GM19035 (cell line): ENCODE results near the gene NCDN.
"Not testable (repeated sequence)": the region's sequence is repeated elsewhere in the genome, so short reads cannot be mapped to it uniquely, and the experiment has no call there.

Experiments
- ATAC-seq: cut with Tn5 transposase; IDR thresholded peaks from one replicate; pipeline ENCODE4 v1.9.1; 2021; ENCODE audit not compliant: unreplicated experiment

Gene NCDN

DNA sequence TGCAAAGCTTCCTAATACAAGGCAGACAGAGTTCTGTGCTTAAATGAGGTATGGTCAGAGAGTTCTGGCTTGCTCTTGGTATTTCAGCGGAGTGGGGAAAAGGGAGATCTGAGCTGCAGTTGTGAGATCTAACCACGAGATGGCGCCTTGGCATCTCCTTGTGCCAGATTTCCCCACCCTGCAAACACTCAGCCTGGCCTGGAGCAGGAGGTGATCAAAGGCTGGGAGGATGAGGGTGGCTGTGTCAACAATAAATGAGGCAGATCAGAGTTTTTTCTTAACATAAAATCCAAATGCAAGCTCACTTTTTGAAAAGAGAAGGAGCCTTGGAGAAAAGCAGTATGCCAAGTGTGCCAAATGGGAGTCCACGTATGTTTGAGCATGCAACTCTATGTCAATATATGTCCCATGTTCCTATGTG is 11.4 kb downstream of the NCDN start:
- ATAC-seq: no peak

DNA sequence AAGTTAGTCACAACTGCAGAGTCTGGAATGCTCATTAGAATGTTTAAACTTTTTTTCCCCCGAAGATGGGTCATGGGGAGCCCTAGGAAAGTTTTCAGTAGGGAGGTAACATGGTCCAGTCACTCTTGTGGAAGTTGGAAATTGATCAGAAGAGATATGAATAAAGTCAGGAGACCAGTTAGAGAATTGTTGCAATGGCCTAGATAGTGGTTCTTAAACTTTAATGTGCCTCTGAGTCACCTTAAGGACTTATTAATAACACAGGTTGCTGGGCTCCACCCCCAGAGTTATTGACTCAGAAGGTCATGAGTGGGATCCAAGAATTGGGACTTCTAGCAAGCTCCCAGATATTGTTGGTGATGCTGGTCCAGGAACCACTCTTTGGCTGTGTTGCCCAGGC is 12.3 kb downstream of the NCDN start:
- ATAC-seq: no peak

DNA sequence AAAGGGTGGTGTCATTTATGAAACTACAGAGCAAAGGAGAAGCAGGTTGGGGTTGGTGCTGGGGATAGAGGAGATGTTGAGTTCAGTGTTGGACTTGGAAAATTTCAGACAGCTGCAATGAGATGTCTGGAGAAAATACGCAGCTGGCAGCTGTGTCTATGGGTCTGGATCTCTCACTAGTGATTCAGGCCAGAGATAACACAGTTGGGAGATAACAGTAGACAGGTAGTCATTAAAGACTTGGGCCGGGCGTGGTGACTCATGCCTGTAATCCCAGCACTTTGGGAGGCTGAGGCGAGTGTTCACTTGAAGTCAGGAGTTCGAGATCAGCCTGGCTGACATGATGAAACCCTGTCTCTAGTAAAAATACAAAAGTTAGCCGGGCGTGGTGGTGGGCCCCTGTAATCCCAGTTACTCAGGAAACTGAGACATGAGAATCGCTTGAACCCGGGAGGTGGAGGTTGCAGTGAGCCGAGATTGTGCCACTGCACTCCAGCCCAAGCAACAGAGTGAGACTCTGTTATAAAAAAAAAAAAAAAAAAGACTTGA is 13.1 kb downstream of the NCDN start:
- ATAC-seq: no peak

DNA sequence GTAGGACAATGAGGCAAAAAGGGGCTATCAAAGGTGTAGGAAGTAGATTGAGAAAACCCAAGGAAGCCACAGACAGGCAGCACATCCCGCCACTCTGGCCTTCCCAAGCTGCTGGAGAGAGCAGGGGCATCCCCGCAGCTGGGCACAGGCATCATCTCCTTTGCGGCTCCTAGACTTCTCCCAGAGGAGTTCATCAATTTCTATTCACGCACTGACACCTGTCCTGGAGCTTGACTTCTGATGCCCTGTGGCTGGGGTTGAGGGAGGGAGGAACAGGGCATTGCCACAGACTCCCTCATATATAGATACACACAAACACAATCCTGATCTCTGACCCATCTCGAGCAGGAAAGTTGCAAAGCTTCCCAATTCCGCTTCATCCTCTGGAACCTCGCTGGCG is 13.7 kb downstream of the NCDN start:
- ATAC-seq: no peak

DNA sequence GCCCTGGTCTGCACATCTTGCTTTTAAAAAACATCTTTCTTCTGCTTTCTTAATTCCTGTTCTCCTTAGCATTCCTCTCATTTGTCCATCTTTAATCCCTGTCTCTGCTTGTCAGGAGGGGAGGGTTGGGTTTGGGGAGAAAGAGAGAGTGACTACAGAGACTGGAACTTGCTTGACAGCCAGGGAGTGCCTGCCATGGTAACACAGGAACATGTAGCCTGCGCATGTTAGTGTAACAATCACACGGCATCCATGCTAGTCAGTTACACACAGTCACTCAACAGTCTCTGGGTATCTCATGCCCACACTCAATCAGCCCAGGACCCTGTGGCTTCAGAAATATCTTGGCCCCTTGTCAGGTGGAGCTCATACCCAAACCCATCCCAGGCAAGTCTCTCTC is 14.7 kb downstream of the NCDN start:
- ATAC-seq: no peak

DNA sequence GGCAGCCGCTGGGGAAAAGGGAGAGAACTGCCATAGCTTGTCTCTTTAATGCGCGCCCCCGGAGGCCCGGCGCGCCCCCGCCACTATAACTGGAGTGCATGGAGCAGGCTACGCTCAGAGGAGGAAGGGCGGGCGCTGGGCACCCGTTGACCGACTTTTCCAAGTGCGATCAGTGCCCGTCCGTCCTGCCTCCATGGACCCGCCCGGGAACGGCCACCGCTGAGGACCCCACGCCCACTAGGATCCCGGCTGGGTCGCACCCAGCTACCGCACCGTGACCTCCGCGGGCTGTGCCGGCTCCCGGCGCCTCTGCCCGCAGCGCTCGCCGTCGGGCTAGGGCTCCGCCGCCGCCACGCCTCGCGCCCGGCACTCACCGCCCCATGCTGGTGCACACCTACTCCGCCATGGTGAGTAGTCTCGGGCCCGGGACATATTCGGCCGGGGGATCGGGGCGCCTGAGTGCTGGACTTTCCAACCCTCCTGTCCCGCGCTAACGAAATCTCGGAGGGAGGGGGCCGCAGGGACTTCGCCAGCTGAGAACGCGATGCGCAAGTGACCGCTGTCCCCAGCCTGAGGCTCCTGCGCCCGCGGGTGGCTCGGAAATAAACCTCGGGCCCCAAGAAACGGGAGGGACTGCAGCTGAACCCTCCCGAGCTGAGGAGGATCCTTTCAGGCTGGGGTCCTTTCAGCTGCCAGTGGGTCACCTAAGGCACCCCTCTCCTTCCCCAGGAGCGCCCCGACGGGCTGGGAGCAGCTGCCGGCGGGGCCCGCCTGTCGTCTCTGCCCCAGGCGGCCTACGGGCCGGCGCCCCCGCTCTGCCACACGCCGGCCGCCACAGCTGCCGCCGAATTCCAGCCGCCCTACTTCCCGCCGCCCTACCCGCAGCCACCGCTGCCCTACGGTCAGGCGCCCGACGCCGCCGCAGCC is 15.9 kb downstream of the NCDN start, which contains the start of gene TFAP2E:
Gene TFAP2E (plus strand): TSS at position 117 of the 927 bp plus-strand sequence. CDS start 264 bp downstream, at position 381.
- ATAC-seq: no peak

DNA sequence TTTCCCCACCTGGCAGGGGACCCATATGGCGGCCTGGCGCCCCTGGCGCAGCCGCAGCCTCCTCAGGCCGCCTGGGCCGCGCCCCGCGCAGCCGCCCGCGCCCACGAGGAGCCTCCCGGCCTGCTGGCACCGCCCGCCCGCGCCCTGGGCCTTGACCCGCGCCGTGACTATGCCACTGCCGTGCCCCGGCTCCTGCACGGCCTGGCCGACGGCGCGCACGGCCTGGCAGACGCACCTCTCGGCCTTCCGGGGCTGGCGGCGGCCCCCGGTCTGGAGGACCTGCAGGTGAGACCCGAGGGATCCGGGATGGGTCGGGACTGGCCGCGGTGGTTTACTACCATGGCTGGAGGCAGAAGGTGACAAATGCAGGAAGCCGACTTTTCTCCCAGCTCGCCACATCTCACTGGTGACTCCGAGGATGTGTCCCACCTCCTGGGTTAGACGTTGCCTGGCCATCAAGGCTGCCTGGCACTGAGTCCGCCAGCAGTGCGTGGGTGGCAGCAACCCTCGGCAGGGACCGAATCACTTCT is 16.6 kb downstream of the NCDN start:
- no peak for ATAC-seq

DNA sequence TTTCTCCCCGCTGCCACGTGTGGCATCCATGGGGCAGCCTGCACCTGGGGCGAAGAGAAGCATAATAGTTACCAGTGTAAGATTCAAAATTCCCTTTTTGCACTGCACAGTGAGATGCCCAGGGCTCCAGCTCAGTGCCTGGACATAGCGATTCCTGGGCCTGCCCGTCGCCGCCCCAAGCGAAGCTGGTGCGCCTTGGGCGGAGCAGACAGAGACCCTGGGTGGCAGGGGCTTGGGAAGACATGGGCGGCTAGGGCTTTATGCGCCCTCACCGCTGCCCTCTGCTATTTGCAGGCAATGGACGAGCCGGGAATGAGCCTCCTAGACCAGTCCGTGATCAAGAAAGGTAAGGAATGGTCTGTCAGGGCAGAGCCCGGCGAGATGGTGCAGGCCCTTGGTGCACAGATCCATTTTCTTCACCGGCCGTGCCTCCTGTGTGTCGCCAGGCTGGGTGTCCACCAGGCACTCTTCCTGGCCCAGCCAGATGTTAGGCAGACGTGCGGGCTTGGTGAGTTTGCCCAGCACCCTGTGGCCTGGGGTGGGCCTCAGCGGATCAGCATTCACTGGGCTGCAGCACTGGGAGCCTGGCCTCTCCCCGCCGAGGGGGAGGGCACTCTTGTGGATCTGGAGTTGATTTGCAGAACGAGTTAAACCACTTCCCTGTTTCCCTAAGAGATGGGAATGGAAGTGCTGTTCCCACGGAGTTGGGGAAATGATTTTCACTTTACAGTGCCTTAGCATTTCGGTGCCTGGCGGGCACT is 17.2 kb downstream of the NCDN start:
- ATAC-seq: no peak

DNA sequence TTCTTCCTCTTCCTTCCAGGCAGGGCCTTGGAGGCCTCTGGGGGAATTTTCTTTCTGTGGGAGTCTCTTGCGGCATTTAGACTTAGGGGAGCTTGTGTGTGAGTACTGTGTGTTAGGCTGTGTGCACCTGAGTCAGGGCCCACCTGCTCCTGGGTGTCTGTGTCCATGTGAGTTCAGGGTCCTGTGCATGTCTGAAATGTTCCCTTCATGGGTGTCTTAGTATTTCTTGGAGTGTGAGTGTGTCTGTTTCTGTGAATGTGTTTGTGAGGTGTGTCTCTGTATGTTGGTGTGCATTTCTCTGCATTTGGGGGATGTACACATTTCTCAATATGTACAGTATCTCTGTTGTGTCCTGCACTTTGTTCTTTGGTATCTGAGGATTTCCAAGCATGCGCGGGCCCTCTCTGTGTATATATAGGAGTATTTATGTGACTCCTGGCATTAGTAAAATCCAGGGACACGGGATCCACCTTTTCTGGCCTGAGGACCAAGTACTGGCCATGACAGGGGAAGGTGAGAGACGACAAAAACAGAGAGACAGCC is 17.9 kb downstream of the NCDN start:
- ATAC-seq: no peak

DNA sequence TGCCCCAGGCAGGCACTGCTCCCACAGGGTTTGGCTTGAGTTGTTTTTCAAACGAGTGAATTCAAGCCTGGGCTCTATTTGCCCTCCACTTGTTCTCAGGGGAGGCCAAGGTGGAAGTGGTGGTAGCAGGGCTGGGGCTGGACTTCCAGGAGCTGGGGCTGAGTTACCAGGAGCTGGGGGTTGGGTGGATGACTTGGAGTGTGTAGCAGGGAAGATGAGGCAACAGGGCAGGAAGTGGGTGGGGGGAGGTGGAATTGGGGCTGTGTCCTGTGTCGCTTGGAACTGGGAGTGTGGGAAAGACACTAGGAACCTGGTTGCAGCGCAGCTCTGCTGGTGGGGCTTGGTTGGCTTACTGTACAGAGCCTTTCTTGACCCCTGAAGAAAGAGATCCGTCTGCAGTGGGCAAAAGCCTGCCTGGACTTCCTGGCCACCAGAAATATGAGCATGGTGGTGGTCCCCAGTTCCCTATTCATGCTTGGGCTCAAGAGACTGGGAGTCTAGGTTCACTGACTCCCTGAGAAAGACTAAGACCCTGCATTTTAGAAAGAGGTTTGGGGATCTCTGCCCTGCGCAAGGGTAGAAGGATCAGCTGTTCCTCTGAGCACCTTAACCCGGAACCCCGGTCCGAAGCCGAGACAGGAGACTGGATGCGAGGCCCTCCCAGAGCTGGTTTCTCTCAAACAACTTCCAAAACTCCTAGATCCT is 18.6 kb downstream of the NCDN start:
- ATAC-seq: no peak

DNA sequence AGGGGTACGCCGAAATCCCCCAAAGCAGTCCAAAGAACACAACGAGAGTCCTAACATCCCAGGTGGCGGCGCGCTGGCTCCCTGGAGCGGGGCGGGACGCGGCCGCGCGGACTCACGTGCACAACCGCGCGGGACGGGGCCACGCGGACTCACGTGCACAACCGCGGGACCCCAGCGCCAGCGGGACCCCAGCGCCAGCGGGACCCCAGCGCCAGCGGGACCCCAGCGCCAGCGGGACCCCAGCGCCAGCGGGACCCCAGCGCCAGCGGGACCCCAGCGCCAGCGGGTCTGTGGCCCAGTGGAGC is 19.1 kb downstream of the NCDN start:
- ATAC-seq: not testable (repeated sequence)

DNA sequence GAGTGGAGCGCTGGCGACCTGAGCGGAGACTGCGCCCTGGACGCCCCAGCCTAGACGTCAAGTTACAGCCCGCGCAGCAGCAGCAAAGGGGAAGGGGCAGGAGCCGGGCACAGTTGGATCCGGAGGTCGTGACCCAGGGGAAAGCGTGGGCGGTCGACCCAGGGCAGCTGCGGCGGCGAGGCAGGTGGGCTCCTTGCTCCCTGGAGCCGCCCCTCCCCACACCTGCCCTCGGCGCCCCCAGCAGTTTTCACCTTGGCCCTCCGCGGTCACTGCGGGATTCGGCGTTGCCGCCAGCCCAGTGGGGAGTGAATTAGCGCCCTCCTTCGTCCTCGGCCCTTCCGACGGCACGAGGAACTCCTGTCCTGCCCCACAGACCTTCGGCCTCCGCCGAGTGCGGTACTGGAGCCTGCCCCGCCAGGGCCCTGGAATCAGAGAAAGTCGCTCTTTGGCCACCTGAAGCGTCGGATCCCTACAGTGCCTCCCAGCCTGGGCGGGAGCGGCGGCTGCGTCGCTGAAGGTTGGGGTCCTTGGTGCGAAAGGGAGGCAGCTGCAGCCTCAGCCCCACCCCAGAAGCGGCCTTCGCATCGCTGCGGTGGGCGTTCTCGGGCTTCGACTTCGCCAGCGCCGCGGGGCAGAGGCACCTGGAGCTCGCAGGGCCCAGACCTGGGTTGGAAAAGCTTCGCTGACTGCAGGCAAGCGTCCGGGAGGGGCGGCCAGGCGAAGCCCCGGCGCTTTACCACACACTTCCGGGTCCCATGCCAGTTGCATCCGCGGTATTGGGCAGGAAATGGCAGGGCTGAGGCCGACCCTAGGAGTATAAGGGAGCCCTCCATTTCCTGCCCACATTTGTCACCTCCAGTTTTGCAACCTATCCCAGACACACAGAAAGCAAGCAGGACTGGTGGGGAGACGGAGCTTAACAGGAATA is 19.7 kb downstream of the NCDN start:
- ATAC-seq: no peak

DNA sequence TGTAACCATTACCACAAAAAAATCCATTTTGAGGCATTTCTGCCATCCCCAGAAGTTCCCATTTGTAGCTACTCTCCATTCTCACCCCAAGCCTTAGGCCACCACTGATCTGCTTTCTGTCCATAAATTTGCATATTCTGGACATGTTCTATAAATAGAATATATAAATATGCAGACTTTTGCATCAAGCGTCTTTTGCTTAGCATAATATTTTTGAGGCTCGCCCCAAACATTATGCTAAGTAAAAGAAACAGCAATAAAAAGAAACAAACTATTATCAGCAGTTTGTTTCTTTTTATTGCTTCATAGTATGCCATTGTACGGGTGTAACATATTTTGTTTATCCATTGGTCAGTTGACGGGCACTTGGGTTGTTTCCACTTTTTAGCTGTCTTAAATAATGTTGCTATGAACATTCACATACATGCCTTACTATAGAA is 23.4 kb downstream of the NCDN start:
- no peak for ATAC-seq

DNA sequence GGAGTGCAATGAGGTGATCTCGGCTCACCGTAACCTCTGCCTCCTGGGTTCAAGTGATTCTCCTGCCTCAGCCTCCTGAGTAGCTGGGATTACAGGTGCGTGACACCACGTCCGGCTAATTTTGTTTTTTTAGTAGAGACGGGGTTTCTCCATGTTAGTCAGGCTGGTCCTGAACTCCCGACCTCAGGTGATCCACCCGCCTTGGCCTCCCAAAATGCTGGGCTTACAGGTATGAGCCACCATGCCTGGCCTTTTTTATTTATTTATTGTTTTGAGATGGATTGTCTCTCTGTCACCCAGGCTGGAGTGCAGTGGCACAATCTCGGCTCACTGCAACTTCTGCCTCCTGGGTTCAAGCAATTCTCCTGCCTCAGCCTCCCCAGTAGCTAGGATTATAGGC is 24.0 kb downstream of the NCDN start:
- not testable (repeated sequence) for ATAC-seq

DNA sequence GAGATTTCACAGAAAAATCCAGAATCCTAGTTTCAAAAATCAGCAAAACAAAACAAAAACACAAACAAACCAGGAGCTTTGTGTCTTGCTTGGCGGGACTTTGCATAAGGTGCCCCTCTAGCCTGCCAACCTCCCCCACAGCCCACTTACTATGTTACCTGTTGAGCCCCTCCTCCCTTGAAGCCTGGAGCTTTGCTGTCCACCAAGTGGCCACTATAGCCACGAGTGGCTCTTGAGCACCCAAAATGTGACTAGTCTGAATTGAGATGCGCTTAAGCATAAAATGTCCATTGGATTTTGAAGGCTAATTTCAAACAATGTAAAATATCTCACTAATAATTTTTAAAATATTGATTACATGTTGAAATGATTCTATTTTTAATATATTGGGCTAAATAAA is 27.7 kb downstream of the NCDN start:
- no peak for ATAC-seq

DNA sequence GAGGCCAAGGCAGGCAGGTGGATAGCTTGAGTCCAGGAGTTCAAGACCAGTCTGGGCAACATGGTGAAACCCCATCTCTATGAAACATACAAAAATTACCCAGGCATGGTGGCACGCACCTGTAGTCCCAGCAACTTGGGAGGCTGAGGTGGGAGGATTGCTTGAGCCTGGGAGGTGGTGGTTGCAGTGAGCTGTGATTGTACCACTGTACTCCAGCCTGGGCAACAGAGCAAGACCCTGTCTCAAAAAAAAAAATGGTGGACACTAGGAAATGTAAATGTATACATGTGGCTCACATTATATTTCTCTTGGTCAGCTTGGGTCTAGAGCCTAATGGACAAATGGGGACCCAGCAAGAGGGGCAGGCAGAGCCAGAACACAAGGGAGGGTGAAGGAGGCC is 28.2 kb downstream of the NCDN start:
- ATAC-seq: not testable (repeated sequence)

DNA sequence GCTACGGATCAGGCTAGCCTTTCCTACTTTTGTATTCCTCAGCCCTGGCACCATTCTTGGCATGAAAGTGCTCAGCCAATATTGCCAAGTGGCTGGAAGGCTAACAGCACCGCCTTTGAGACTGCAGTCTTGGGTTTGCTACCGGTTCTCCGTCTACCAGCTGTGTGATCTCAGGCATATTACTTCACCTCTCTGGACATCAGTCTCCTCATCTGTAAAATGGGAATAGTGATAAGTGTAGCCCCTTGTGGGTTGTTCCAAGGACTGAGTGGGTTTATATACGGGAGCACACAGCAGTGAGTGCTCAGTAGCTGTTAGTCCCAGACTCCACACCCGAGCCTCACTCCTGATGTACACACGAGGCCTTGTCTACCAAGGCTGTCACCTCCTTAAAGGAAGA is 29.2 kb downstream of the NCDN start:
- no peak for ATAC-seq

DNA sequence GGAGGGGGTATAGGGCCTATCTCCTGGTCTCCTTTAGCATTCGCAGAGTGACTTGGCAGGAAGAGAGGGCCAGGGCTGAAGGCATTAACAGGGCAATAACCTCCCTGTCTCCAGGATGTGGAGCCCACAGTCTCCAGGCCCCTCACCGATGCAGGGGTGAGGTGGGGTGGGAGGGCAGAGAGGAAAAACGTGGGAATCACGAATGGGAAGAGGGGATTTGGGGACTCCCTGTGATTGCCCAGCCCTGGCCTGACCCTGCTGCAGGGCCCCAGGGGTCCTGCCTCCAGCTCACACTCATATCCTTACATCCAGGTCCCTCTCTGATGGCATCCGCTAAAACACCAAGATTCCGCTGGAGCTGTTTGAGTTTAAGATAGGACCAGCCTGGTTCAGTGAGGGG is 30.1 kb downstream of the NCDN start:
- no peak for ATAC-seq

DNA sequence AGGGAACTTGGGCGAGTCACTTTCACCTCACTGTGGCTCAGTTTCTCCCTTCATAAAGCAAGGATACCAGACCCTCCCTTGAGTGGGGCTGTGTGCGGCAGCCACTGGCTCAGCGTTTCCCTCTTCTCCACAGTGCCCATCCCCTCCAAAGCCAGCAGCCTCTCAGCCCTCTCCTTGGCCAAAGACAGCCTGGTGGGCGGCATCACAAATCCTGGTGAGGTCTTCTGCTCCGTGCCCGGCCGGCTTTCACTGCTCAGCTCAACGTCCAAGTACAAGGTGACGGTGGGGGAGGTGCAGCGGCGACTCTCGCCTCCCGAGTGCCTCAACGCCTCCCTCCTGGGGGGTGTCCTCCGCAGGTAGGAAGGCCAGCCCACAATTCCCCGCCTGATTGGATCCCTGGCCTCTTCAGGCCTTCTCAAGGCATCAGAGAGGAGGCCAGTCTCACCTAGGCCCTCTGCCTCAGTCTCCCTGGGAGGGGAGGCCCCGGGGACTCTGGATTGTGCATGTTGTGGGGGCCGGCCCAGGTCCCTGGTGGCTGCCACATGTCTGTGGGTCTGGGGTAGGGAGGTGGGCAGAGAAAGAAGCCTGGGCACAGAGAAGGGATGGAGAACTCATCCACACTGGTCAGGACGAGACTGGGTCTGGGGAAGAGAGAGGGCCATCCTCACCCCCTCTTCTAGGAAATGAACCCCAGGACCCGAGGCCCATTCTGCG is 30.8 kb downstream of the NCDN start:
- ATAC-seq: no peak
